Peyer's patch (tissue), 4 donors: ENCODE results near the gene ERMP1. TPM values are rescaled to one million over a fixed set of nuclear protein-coding genes. Genes with fewer than 3 reads are reported as not detected.

Source experiments
- DNase-seq, 3 donors: peaks; one replicate each; pipeline ENCODE4 v3.0.0-alpha.2; 2017 to 2019
- H3K27ac ChIP-seq, 4 donors: fragments of 200-600 bp; sonication (generic); one replicate each; pipeline ENCODE4 v1.5.1; 2016 to 2019
- H3K27me3 ChIP-seq, 2 donors: fragments of 200-600 bp; sonication (generic); one replicate each; pipeline ENCODE4 v1.5.1; 2019
- H3K36me3 ChIP-seq, 3 donors: fragments of 200-600 bp; sonication (generic); one replicate each; pipeline ENCODE4 v1.5.1; 2016 to 2019
- H3K4me1 ChIP-seq, 4 donors: fragments of 200-600 bp; sonication (generic); one replicate each; pipeline ENCODE4 v1.5.1; 2016 to 2019
- H3K4me3 ChIP-seq, 4 donors: fragments of 200-600 bp; sonication (generic); 1 replicate in 3 of 4; 2 replicates in 1 of 4; pipeline ENCODE4 v1.5.1; 2016 to 2019; ENCODE audit warnings: mild to moderate bottlenecking in 1 of 4
- H3K9me3 ChIP-seq, 4 donors: fragments of 200-600 bp; sonication (generic); one replicate each; pipeline ENCODE4 v1.5.1; 2016 to 2019; ENCODE audit warnings: mild to moderate bottlenecking in 1 of 4
- POLR2A ChIP-seq, 2 donors: fragments of 450-650 bp; IDR thresholded peaks; one replicate each; pipeline ENCODE4 v1.5.1; 2017; ENCODE audit warnings: antibody characterized with exemption in 2 of 2, mild to moderate bottlenecking in 2 of 2, moderate library complexity in 2 of 2
- total RNA-seq, 4 donors: library from RNA; depleted of rRNA; stranded (reverse); fragments of >200 nt; gene quantifications; one replicate each; pipeline ENCODE4 v1.1.0, GENCODE V29; 2016
- TF ChIP-seq, protein P1 (sequence below), 6 experiments: fragments of 450-650 bp in 4 of 6; fragments of 200-600 bp in 2 of 6; sonication (generic) in 1 of 6; IDR thresholded peaks; one replicate each; pipeline ENCODE4 v1.5.1; 2017 to 2019; ENCODE audit warnings: antibody characterized with exemption in 6 of 6, mild to moderate bottlenecking in 3 of 6, moderate library complexity in 1 of 6

Gene ERMP1
- total RNA-seq, 4 donors from 2014 or later = 20.8 to 23.2 (median 22.0) TPM

DNA sequence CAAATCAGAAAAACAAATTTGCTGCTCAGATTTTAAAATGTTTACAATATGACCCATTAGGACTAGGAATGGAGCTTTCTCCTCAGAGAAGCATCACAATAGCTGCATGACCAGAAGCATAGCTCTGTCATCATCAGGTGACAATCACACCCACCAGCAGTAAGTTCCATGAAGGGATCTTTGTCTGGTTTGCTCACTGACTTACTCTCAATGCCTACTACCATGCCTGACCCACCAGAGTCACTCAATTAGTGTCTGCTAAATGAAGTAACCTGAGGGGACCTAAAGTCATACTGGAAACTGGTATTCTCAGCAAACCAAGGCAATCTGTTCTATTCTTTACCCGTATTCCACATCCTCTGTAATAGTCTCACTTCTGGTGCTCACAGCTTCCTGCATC is 7.7 kb downstream of the ERMP1 start:
- Histone ChIP-seq H3K4me1 (peaks cover 0 to 8% (median 0%) of the 10 kb centered on the region in 4 donors), H3K27me3 (no peaks in the 10 kb centered on the region), H3K27ac (no peak overlapping the region), H3K36me3 (peaks cover 0 to 46% (median 0%) of the 10 kb centered on the region in 3 donors), H3K9me3 (no peaks in the 10 kb centered on the region), H3K4me3 (no peak overlapping the region)
- DNase-seq = no peak
- TF ChIP-seq, protein P1, sequence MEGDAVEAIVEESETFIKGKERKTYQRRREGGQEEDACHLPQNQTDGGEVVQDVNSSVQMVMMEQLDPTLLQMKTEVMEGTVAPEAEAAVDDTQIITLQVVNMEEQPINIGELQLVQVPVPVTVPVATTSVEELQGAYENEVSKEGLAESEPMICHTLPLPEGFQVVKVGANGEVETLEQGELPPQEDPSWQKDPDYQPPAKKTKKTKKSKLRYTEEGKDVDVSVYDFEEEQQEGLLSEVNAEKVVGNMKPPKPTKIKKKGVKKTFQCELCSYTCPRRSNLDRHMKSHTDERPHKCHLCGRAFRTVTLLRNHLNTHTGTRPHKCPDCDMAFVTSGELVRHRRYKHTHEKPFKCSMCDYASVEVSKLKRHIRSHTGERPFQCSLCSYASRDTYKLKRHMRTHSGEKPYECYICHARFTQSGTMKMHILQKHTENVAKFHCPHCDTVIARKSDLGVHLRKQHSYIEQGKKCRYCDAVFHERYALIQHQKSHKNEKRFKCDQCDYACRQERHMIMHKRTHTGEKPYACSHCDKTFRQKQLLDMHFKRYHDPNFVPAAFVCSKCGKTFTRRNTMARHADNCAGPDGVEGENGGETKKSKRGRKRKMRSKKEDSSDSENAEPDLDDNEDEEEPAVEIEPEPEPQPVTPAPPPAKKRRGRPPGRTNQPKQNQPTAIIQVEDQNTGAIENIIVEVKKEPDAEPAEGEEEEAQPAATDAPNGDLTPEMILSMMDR (IDR thresholded peaks at IDR 0.05) = no peak
- TF ChIP-seq POLR2A (IDR thresholded peaks at IDR 0.05) = no peak

DNA sequence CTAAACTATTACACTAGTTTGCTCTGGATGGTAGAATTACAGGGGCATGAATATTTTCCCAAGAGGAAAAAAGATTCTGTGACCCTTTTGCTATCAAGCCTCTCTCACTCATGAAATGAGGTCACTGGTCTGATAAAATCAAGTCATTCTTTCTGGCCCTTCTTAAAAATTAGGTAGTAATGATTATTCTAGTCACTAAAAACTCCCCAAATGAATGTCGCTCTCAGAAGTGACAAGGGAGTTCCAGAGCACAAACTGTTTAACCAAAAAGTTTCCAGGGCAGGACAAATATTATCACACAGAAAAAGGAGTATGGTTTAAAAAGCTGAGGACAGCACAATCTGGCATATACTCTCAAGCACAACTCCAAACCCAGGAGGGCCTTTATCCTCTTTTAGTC is 12.5 kb downstream of the ERMP1 start:
- DNase-seq = no peak
- Histone ChIP-seq H3K27ac (no peak overlapping the region), H3K27me3 (no peaks in the 10 kb centered on the region), H3K4me3 (no peak overlapping the region), H3K9me3 (no peaks in the 10 kb centered on the region), H3K36me3 (peaks cover 0 to 48% (median 0%) of the 10 kb centered on the region in 3 donors), H3K4me1 (no peaks in the 10 kb centered on the region)
- TF ChIP-seq, protein P1 (IDR thresholded peaks at IDR 0.05) = no peak
- no peak for TF ChIP-seq POLR2A (IDR thresholded peaks at IDR 0.05)

- TF ChIP-seq, protein P1 (IDR thresholded peaks at IDR 0.05) = no peak
- no peak for TF ChIP-seq POLR2A (IDR thresholded peaks at IDR 0.05)
- Histone ChIP-seq H3K4me3 (no peak overlapping the region), H3K9me3 (no peaks in the 10 kb centered on the region), H3K36me3 (peaks cover 0 to 42% (median 0%) of the 10 kb centered on the region in 3 donors), H3K27me3 (no peaks in the 10 kb centered on the region), H3K27ac (no peak overlapping the region), H3K4me1 (no peaks in the 10 kb centered on the region)
- DNase-seq = no peak
These were observed 13.7 kb downstream of the ERMP1 start for GRCh38 chr9:5819174-5819573.

- H3K36me3 ChIP-seq = peaks cover 0 to 36% (median 0%) of the 10 kb centered on the region in 3 donors
- no peak overlapping the region for H3K4me3 ChIP-seq
These were observed 14.3 kb downstream of the ERMP1 start for GRCh38 chr9:5818424-5819142.

DNA sequence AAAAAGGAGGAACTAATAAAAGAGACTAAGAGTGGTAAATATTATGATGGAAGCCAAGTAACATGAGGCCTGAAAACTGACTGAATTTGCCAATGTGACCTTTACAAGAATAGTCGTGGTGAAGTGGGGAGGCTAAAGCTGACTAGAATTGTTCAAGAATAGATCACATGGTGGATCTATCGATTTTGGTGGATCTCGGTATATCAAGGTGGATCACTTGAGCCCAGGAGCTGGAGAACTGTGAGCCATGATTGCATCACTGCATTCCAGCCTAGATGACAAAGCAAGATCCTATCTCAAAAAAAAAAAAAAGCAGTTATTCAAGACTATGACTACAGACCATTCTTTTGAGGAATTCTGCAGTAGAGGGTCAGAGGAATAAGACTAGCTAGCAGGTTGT is 15.1 kb downstream of the ERMP1 start:
- H3K36me3 ChIP-seq = peaks cover 0 to 30% (median 0%) of the 10 kb centered on the region in 3 donors

More at GRCh38 chr9:5818424-5819142, 14.3 kb downstream of the ERMP1 start:
- Histone ChIP-seq H3K27ac (no peak overlapping the region), H3K27me3 (no peaks in the 10 kb centered on the region), H3K4me1 (no peaks in the 10 kb centered on the region), H3K9me3 (no peaks in the 10 kb centered on the region)
- DNase-seq = no peak
- TF ChIP-seq, protein P1 (IDR thresholded peaks at IDR 0.05) = no peak
- no peak for TF ChIP-seq POLR2A (IDR thresholded peaks at IDR 0.05)

More for the DNA sequence above, 15.1 kb downstream of the ERMP1 start:
- TF ChIP-seq, protein P1 (IDR thresholded peaks at IDR 0.05) = no peak
- no peak for TF ChIP-seq POLR2A (IDR thresholded peaks at IDR 0.05)
- Histone ChIP-seq H3K4me1 (no peaks in the 10 kb centered on the region), H3K9me3 (no peaks in the 10 kb centered on the region), H3K27me3 (no peaks in the 10 kb centered on the region), H3K4me3 (no peak overlapping the region), H3K27ac (no peak overlapping the region)
- DNase-seq = no peak
